ENCODE results near the gene CDC42.

DNA sequence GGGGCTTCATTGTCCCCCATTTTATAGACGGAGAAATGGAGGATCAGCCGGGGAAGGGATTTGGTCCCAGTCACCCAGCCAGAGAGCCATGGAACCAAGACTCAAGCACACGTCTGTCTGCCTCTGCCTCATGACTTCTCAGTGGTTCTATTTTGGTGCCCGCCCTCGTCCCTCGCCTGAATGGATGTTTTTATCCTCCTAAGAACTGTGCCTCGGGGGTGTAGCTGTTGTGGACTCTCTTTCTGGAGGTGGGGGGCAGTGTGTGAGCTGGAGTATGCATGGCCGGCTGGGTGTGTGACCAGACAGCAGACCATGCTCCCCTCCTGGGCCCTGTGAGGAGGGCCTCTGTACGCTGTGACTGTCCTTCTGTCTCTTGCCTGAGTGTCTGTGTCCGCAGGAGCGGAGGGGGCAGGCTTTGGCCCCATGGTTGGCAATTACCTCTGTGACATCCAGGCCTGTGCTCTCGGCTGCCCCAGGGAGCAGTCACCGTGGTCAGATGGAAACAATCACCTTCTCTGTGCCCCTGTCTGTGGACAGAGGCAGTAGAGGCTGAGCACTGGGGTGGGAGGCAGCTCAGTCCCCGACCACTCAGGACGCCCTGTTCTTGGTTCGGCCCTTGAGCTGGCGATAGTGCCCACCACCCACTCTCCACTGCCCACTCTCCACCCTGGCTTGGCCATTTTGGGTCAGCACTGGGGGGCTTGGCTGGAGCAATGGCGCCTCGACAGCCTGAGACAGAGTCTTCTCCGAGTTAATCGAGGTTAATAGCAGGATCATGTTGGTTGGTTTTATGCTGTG is 70.0 kb downstream of the CDC42 start:
- TF ChIP-seq, protein P1, sequence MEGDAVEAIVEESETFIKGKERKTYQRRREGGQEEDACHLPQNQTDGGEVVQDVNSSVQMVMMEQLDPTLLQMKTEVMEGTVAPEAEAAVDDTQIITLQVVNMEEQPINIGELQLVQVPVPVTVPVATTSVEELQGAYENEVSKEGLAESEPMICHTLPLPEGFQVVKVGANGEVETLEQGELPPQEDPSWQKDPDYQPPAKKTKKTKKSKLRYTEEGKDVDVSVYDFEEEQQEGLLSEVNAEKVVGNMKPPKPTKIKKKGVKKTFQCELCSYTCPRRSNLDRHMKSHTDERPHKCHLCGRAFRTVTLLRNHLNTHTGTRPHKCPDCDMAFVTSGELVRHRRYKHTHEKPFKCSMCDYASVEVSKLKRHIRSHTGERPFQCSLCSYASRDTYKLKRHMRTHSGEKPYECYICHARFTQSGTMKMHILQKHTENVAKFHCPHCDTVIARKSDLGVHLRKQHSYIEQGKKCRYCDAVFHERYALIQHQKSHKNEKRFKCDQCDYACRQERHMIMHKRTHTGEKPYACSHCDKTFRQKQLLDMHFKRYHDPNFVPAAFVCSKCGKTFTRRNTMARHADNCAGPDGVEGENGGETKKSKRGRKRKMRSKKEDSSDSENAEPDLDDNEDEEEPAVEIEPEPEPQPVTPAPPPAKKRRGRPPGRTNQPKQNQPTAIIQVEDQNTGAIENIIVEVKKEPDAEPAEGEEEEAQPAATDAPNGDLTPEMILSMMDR (conservative IDR thresholded peaks at IDR 0.05 in 1 of 2, IDR thresholded peaks at IDR 0.05 in 1 of 2; ENCODE audit: low read depth in 1 of 2, low read length in 2 of 2) = no peak
- TF ChIP-seq EZH2 (IDR thresholded peaks at IDR 0.05; ENCODE audit: low read length, missing control alignments) = no peak
